ENCODE data around the gene DCAF7.

DCAF7 gene

DNA sequence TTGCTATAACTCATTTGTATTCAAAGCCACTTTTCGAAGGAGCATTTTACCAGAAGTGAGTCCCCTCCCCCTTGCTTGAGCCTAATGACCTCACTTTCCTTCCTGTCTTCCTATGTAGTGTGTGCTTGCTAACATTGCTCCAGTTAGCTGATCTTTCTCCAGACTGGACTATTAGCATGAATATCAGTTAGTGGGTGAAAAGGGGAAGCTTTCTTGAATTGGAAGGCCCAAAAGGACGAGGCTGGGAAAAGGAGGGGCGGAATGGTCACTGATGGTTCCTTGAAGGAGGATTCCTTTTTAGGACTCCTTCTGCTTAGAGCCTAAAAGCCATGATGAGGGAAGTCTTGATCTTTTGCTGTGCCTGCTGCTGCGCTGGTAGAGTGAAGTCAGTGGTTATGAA is 83.9 kb downstream of the DCAF7 start:
- no peak for DNase-seq

- no peak for DNase-seq
These were observed 84.5 kb downstream of the DCAF7 start for GRCh38 chr17:63634816-63635215.

DNA sequence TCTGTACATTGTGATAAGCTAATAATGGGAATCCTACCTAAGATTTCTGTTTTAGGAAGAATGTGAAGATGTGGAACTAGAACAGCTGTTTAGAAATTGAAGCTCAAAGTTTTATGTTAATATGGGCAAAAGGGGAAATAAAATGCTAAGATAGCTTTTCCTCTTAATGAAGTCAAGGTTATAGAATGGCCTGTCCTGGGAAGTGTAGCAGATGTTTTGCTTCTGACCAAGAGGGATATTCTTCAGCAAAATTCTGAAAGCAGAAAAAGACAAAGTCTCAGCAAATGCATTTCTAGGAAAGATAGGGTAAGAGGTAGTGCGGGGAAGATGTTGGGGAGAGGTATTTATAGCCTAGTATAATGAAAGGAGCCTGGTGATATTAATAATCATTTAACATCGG is 85.0 kb downstream of the DCAF7 start:
- DNase-seq = no peak

DNA sequence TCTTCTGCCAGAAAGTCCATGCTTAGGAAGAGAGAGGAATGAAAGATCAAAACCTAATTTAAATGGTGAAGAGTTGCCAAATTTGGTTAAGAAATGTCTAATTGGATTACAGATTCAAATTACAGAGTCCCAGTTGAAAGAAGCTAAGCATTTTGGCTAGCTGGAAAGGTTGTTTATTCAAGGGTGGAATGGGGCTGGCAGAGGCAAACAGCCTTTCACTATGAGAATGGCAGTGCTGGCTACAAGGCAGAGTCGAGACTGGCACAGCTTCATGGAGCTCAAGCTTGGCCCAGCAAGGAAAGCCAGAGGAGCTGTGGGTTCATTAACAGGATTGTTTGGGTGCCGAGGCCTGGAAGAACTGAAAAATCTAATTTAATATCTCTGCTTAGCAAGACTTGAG is 85.5 kb downstream of the DCAF7 start:
- DNase-seq = no peak

DNA sequence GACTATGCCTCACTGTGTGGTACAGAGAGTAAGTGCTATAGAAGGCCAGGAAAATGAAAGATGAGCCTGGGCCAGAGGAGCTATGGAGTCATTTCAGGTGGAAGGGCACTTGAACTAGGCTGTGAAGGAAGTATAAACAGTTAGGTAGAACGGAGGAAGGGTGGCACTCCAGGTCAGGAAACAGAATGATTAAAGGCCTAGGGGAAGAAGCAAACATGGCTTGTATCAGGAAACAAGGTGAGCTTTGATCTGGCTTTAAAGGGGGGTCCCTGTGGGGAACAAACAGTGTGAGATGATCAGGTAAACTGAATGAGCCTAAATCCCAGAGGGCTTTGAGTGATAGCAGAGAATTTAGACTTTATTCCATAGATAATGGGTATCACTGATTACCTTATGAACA is 88.8 kb downstream of the DCAF7 start:
- no peak for DNase-seq

GRCh38 chr17:63640038-63640437 is 89.8 kb downstream of the DCAF7 start:
- no peak for DNase-seq

DNA sequence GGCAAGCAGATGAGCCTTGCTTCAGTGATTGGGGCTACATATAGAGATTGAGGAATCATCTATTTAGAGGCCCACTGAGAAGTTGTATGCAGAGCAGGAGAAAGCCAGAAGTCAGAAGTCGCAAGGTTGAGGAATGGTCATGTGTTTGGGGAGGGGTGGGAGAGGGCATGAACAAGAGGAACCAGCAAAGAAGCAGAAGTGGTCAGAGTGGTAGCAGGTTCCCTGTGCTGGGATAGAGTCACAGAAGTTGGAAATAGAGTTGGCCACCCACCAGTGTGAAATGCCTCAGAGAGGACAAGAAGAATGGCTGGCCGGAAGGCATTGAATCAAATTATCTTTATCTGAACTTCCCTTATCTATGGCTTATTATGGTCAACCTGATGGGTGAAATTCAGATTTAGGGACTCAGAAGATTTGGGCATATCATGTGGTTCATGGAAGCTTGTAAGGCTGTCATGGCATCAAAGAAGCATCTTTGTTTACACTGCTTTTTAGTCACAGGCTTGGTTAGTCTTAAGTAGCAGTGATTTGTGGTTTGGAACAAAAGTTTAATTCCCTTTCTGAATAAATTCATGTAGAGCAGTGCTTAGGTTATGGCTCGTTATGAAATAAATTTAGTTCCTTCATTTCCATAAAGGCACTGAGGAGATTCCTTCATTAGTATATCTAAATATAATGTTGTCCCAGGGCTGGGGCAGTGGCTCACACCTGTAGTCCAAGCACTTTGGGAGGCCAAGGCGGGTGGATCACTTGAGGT is 91.6 kb downstream of the DCAF7 start:
- DNase-seq = no peak
